Cardiac fibroblast (primary cell): ENCODE results near the gene CXCL5.
"Not testable (repeated sequence)": the region's sequence is repeated elsewhere in the genome, so short reads cannot be mapped to it uniquely, and the experiment has no call there.

Experiments used
- DNase-seq, 2 donors: peaks; one replicate each; pipeline versions ENCODE4 v3.0.0 to v3.0.0-alpha.2; 2010; ENCODE audit warnings: low read depth in 2 of 2
- H3K4me3 ChIP-seq, 2 donors: replicated peaks in 1 of 2; 1 replicate in 1 of 2; 2 replicates in 1 of 2; pipeline ENCODE4 v1.5.1; 2011; ENCODE audit warnings: low read depth in 2 of 2, low read length in 2 of 2, mild to moderate bottlenecking in 2 of 2, moderate library complexity in 1 of 2
- CTCF ChIP-seq: IDR thresholded peaks from one replicate; pipeline ENCODE4 v1.5.1; 2011; ENCODE audit warnings: low read depth, mild to moderate bottlenecking, low read length, inconsistent platforms

Gene CXCL5

GRCh38 chr4:73989031-73989430 lies 9.4 kb downstream of the CXCL5 start:
- no peak overlapping the region for H3K4me3 ChIP-seq
- no peak for DNase-seq
- TF ChIP-seq CTCF = no peak

GRCh38 chr4:73988061-73988460 lies 10.4 kb downstream of the CXCL5 start, which contains the start of gene PPBP:
Gene PPBP, minus strand, starts transcription at chr4:73988190. Its CDS starts 87 bp downstream, at chr4:73988103.
- no peak within 1 kb of the TSS for H3K4me3 ChIP-seq
- DNase-seq = no peak
- TF ChIP-seq CTCF = no peak

- H3K4me3 ChIP-seq = no peak overlapping the region
- no peak for DNase-seq
- TF ChIP-seq CTCF = no peak
These were observed 13.0 kb downstream of the CXCL5 start for GRCh38 chr4:73985528-73985852.

- no peak for TF ChIP-seq CTCF
These were observed 13.5 kb downstream of the CXCL5 start for GRCh38 chr4:73984736-73985527.

GRCh38 chr4:73981175-73981574 lies 17.3 kb downstream of the CXCL5 start:
- H3K4me3 ChIP-seq, DNase-seq: not testable (repeated sequence)

More at GRCh38 chr4:73984736-73985527, 13.5 kb downstream of the CXCL5 start:
- DNase-seq = peak in 1 of 2 donors; percentile 58
- H3K4me3 ChIP-seq = no peak overlapping the region

GRCh38 chr4:73979407-73979957 lies 19.0 kb downstream of the CXCL5 start:
- no peak overlapping the region for H3K4me3 ChIP-seq
- no peak for DNase-seq
- no peak for TF ChIP-seq CTCF

- peak; percentile 85 to 92 for DNase-seq
- no peak for TF ChIP-seq CTCF
- no peak overlapping the region for H3K4me3 ChIP-seq
These were observed 19.6 kb downstream of the CXCL5 start for GRCh38 chr4:73978886-73979285.
